ENCODE measurements around the gene MAP3K14.

The MAP3K14 gene

DNA sequence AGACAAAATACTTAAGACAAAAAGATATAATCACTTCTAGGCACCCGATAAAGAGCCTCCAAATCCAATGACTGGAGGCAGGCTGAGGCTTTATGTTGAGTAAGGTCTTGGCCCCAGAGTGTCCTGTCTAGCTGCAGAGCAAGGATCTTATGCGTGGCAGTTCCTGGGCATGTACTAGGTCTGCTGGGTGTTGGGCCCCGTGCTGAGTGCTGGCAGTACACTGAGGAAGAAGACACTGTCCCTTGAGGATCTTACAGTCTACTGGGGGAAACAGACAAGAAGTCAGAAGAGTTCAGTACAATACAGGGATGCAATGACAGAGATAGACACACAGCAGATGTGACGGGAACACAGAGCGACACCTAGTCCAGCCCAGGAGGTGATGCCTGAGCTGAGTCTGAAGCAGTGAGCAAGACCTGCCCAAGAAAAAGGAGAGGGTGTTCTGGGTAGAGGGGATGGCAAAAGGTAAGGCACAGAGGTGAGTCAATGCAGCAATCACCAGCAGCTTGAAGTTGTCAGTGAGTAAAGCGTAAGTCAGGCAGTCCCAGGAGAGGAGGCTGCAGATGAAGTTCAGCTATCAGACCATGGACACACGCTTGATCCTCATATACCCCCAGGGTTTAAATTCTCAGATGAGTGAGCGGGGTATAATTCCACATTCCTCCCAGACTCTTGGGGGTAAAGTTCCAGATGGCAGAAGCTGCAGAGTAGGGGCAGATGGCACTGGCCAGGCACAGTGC, 18.1 kb downstream of the MAP3K14 start:
- DNase-seq, result no peak

DNA sequence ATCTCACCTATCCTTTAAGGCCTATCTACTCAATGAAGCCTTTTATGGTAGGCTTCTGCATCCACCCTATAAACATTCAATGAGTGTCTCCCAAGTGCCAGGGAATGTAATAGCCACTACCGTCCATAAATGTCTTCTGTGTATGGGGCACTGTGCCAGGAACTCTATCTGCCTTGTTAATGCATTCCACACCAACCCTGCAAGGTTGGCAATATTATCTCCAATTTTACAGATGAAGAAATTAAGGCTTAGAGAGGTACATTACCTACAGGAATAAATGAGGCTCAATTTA, 20.0 kb downstream of the MAP3K14 start:
- no peak for DNase-seq

DNA sequence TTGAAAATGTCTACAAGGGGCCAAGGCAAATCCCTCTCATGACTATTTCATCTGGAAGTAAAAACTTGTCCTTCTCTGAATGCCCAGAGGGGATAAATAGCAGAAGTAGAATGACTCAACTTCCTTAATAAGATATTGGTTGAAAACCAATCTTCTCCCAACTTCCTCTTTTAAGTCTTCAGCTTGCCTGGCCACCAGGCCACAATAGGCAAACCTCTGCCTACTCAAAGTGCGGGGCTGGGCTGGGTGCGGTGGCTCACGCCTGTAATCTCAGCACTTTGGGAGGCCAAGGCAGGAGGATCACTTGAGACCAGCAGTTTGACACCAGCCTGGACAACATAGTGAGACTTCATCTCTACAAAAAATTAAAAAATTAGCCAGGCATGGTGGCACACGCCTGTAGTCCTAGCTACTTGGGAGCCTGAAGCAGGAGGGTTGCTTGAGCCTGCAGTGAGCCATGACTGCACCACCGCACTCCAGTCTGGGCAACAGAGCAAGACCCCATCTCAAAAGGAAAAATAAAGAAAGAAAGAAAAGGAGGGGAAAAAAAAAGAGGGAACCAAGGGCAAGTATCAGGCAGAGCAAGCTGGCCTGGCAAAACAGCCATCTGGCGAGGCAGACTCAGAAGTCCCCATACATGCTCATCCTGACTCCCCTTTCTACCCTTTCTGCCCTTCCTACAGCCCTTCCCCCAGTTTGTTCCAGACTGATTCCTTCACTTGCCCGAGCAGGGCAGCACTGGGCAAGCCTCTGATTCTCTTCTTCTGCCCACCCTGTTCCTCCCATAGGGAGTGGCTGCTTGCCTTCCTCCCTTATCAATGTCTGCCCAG, 20.6 kb downstream of the MAP3K14 start:
- DNase-seq, result peak; percentile 99

DNA sequence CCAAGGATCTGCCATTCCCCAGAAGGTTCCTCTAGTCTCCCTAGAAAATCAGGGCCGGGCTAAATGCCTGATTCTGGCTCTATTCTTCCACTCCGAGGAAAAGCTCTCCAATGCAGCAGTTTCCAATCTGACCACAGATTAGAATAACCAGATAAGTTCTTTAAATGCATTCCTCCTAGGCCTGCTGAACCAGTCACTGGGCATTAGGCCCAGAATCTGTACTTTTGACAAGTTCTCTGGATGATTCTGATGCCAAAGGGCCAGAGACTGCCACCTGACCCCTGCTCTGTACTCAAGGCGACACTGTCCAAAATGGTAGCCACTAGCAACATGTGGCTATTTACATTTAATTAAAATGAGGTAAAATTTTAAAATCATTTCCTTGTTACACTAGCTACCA, 22.3 kb downstream of the MAP3K14 start:
- no peak for DNase-seq

DNA sequence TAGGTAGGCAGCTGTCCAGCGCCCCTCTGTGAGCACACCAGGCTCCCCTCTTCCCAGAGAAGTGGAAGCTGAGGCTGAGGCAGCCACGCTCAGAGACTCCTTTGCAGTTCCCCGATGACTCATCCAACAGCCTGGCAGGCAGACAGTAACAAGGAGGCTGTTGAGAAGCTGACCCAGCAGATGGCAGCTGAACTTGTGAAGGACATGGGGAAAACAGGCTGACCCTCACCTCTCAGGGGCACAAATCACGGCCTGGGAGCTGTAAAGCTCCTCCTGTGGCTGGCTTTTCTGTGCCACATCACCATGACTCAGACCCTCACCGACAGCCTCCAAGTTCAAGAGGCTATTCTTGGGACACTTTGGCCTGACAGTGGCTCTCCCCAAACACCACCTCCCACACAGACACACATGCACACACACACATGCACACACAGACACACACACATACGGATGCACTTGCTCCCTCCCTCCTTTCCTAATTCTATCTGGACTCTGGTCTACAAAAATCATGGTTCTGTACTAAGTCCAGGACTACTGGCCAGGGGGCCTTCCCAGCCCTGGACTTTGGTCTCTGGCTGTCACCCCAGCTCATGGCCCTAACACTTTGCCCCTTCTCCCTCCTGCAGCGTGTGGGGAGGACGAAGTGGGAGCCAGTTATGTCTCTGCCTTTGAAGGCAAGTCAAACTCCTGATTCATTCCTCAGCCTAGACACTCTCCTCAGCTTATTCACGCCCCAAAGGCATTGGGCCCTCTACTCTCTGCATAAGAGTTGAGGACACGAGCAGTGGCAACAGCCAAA, 23.2 kb downstream of the MAP3K14 start:
- peak; percentile 81 for DNase-seq

DNA sequence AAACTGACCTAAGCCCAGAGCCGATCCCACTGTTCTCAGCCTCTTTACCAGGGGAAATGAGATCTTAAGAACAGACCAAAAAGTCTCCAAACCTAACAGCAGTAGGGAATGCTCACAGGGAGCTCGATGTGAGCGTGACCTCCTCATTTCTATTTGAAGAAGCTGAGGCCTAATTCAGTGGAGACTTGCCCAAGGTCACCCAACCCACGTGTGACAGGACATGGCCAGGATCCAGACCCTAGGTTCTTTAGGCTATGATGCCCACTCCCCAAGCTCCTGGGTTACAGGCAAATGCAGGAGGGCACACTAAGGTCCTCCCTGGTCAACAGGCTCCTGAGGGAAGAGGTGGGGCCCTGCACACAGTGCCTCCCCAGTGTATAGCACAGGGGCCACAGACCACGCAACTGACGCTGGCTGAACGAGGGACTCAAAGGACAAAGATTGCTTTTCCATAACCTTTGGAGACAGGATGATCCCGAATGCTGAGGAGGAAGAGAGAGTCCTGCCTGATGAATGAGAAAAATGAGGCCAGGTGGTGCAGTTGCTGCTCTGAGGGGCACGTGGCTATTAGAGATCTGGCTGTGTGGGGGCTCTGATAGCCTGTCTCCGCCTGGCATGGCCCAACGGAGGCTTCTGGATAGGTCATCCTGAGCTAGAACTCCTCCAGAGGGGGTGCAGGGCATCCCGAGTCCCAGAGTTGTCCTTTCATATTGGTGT, 24.0 kb downstream of the MAP3K14 start:
- no peak for DNase-seq

DNA sequence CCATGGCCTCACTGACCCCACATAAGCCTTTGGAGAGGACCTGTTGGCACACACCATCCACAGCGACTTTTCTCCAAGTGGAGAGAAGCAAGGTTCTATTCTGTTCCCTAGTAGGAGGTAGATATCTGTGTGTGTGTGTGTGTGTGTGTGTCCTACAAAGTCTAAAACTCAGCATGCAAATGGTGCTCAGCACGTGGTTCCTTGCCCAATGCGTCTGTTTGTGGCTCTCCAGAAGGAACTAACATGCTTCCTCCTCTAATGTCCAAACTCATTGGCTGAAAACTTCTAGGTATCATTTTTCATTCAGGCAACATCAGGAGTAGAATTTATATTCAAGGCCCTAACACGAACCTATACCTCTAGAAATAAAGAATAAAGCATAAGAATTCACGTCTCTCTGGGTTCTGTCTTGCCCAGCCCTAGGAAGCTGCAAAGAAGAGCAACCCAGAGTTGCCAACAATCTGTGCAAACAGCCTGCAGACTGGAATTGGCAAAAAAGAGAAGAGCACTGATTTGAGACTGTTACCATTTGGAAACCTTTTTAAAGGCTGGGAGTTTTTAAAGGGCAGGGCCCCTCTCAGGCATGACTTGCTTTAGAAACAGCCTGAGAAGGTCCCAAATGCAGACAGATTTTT, 25.5 kb downstream of the MAP3K14 start:
- peak; percentile 87 for DNase-seq

DNA sequence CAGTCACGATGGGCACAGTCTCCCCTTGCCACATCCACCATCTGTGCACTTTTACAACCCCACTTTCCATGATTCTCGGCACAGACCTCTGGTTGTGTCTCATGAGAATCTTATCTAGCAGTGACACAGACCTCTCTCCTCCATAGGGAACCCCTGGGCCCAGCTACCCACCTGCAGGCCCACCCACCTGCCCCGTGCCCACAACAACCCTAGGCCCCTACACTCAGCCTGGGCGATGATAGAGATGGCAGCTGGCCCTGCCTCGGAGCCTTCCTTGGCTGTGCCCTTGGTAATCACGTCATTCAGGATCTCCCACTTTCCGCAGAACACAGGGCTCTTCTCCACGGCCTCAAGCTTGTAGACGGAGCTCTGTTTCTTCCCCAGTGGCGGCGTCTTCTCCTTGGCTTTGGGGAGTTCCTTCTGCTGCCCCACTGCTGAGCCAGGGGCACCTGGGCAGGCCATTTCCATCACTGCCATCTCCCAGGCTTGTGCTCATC, 26.5 kb downstream of the MAP3K14 start:
- no peak for DNase-seq

DNA sequence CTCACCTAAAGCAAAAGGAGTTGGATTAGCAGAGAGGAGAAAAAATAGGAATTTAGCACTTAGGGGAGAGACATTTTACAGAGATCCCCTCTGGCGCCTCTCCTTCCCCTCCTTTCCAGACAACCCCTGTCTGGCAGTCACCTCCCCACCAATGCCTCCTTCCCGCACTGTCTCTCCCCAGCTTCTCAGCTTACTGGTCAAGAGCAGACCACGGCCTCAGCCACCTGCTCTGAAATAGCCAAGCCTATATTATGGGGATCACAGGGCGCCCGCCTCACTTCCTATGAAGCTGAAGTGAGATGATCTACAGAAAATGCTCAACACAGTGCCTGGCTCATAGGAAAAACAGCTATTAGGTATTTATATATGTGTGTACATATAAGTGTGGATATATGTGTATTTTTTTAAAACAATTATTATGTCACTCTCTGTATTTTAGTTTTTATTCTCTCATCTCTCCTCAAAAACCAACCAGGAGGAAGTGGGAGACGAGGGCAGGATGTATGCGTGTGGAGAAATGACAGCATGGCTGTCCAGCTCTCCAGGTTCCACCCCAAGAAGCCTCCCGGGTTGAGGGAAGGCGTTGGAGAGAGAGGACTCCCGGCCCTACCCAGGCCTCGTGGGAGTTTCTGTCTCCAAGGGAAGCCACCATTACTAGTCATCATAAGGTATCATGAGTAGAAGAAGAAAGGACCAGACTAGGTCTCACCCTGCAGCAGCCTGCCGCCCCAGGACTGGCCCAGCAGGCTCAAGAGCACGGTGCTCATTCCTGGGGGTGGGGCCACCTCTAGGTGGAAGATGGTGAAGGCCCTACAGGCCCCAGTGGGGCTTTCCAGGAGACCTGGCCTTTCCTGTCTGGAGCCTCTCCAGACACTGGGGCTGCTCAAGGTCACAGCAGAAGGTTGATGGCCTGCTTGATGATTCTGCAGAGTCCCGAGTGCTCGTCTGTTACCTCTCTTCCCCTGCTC, 27.2 kb downstream of the MAP3K14 start:
- peak; percentile 18 for DNase-seq

DNA sequence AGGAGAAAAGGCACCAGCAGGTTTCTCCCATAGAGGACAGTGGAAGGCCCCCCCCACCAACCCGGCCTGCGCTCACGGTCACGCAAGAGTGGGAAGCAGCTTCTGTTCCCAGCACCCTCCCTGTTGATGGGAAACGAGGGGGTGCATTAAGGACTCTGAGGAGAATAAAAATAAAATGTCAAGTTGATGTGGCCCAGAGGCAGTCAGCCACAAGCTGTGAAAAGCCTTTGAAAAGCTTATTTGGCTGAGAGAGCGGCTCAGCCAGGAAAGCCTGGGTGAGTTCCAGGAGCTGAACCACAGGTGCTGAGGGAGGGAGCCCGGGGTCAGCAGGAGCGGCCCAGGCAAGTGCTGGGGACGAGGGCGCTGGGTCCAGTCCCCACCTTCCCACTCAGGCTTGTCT, 28.0 kb downstream of the MAP3K14 start:
- DNase-seq, result no peak

DNA sequence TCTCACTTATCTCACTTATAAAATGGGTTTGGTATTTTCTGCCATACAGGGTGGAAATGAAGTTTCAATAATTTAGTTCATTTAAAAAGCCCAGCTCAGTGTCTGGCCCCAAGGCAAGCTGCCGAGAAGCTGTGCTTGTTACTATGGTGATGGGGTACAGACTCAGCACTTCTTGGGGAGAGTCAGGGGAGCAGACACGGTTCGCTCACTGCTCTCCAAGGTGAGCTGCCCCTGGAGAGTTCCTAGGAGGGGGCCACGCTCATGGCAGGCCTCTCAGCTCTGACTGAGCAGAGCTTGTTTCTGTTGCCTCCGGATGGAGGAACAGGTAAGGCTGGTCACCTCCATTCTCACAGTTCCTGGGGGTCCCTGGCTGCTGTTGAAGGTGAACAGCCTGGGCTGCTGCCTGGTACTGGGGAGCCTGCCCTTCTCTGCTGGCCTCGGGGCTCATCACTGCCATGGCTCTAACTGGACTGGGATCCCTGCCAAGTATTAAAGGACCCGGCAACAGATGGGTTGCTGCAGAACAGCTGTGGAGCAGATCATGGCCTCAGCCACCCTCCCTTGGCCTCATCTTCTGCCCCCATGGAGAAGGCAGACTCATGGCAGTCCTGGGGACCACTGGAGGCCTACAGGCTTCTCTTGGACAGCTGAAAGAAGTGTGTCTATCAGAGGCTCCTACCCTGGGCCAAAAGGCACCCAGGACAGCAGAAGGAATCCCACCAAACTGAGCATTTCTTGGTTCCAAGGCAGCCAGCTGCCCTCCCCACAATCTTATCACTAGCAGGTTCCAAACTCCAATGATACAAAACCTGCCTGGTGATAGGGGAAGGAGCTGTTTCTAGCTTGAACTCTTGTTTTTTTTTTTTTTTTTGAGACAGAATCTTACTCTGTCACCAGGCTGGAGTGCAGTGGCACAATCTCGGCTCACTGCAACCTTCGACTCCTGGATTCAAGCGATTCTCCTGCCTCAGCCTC, 29.0 kb downstream of the MAP3K14 start:
- no peak for DNase-seq

DNA sequence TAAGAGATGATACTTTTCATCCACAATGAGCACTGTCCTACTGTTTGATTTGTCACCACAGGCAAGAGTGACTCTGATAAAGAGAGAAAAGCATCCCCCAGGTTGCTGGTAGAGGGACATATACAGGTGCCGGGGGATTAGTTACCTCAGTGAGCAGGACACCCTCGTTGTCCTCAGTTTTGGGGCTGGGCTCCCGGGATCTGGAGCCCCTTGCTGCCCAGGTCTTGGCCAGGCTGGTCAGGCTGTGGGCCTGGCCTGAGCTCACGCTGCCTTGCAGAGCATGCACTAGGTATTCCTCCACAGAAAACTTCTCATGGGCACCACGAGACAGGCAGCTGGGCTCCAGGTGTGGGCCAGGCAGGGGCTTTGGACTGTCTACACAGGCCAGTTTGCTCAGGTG, 30.5 kb downstream of the MAP3K14 start:
- no peak for DNase-seq

DNA sequence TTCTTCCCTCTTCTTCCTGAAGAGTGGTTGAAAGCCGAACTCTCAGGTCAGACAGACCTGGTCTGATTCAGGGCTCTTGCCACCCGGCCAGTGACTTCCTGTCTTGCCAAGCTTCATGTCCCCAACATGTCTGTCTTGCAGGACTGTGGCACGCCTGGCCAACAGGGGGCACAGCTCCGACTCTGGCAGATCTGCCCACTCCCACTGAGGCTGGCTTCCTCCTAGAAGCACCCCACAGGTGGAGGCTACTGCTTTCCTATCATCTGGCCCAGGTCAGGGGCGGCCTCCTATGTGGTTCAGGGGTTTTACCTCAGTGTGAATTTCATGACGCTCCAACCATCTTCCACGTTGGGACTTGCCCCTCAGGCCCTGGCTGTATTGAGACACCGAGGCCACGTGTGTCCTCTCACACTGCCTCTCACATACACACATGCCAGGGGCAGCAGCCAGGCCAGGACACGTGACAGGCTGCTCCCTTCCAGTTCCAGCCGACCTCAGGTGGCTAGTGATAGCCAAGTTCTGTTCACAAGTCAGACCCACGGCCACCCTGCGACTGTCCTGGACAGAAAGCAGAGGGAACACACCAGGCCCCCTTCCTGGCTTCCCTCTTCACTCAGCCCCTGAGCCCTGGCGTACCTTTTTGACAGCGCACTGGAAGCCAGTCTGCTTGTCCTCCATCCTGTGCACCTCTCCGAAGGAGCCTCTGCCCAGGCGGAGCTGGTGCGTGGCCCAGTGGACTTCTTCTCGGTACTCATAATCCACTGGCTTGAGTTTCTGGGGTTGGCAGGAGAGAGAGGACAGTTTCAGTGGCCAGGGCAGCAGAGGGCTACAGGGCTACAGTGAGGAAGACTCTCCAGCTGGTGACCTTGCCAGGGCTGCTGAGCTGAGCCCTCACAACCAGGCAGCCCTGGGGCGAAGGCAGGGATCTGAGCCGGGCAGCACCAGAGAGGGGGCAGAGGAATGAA, 32.4 kb downstream of the MAP3K14 start:
- no peak for DNase-seq

DNA sequence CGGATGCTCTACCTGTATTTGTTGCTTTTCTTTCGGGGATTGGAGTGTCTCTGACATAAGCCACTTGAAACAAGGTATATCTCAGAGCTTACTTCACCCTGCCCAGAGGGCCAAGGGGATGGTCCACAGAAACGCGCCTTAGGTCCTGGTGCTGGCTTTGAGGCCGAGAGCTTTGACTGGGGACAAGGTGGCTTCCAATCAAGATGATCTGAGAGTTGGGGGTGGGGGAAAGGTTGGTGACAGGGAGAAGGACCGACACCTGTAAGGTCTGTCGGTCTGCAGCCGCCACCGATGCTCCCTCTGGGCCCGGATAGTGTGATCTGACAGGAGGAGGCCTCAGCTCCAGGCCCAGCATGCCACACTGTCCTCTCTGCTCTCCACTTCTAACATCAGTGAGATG, 33.1 kb downstream of the MAP3K14 start:
- DNase-seq, result no peak

DNA sequence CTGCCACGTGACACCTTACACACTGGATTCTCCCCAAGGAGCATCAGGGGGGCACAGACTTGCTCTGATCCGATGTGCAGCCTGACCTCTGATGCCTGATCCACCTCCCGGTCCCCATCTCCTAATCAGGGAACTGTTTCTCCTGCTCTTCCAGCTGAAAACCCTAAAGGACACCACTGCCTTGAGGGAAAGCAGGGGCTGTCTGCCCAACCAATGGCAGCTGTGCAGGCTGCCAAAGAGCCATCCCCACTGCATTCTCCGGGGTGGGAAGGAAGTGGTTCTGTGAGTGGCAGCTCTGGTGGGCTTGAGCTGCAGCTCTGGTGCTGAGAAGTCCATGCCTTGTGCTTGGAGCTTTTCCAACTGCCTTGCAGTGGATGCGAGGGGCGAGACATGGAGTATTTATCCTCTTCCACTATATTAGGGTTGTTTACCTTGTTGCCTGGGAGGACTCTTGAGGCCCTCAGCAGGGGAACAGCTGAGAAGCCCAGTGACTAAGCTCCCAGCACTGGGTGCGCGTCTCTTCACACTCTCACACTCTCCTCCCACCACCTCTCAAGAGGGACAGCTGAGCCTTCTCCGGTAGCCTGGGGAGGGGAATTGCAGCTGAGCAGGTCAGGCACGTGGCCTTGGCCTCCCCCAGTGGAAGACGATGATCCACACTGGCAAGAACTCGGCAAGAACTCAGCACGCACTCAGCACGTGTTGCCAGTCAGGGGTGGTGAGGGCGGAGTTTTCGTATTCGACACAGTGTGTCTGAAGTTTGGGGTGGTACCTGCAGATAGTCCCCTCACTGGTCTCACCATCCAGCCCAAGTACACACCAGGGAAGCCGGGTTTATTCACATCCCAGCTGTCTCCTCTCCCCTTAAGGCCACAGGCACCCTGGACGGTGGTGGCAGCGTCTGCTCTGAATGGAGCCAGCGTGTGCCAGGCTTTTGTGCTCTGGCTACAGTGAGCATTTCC, 33.9 kb downstream of the MAP3K14 start:
- no peak for DNase-seq

DNA sequence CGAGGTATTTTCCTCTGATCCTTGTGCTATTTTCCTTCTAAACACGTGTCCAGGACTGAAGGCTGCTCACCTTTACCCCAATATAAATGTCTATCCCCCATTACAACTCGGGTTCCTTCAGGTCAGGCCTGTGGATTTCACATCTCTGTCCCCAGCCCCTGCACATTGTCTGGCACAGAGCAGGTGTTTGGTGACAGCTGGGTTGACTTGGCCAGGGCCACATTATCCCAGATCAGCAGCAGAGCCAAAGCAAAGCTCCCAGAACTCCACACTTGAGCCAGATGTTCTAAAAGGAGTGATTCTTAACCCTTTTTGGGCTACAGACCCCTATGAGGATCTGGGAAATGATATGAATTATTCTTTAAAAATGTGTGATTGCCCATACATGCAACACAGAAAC, 36.9 kb downstream of the MAP3K14 start:
- no peak for DNase-seq

DNA sequence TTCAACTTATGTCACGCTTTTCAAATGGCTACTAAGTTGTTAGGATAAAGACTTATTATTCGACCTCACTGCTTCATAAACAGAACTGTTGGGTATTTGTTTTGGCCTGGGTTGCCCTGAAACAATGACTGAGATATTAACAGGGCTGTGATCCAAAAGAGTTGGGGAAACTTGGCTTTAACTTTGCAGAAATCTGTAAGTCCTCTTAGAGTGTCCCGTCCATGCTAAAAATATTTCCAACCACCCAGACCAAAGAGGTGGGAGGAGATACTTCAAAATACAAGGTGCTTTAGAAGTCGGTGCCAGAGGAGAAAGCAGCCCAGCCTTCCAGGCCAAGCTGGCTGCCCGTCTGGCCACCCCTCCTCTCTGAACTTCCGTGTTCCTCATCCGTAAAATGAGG, 38.8 kb downstream of the MAP3K14 start:
- no peak for DNase-seq
